ENCODE measurements around the gene OPN1MW3. TPM values are rescaled to one million over a fixed set of nuclear protein-coding genes. Genes with fewer than 3 reads are reported as not detected.
"Not testable (repeated sequence)": the region's sequence is repeated elsewhere in the genome, so short reads cannot be mapped to it uniquely, and the experiment has no call there.

Gene OPN1MW3
- total RNA-seq, 2 donors from 2014 or later, result not detected

GRCh38 chrX:154263072-154263471, 5.7 kb downstream of the OPN1MW3 start:
- WGBS, 2 experiments (ENCODE audit: insufficient coverage in 1 of 2, insufficient read length in 1 of 2), result no CpG with 5 or more reads among the region's 6 CpGs

GRCh38 chrX:154269245-154269644, 11.9 kb downstream of the OPN1MW3 start:
- WGBS, 2 experiments (ENCODE audit: insufficient coverage in 1 of 2, insufficient read length in 1 of 2), result no CpG with 5 or more reads among the region's 3 CpGs
- not testable (repeated sequence) for H3K27ac Mint-ChIP-seq; DNase-seq; H3K27me3 ChIP-seq (ENCODE audit: control insufficient read depth, insufficient read depth, low read length, poor library complexity, severe bottlenecking); H3K36me3 Mint-ChIP-seq (ENCODE audit: low read depth); H3K4me1 Mint-ChIP-seq; H3K9ac ChIP-seq (ENCODE audit: extremely low read depth, low read length, poor library complexity, severe bottlenecking); H3K4me3 ChIP-seq (ENCODE audit: low read length); H3K27ac ChIP-seq (ENCODE audit: low read depth, low read length); H3K4me3 Mint-ChIP-seq; H3K9me3 Mint-ChIP-seq; H3K27me3 Mint-ChIP-seq (ENCODE audit: insufficient read depth); H3K36me3 ChIP-seq (ENCODE audit: control insufficient read depth, insufficient read depth, low read length); H3K4me1 ChIP-seq (ENCODE audit: control insufficient read depth, insufficient read depth, low read length); H3K9me3 ChIP-seq (ENCODE audit: control insufficient read depth, low read length)

More at GRCh38 chrX:154263072-154263471, 5.7 kb downstream of the OPN1MW3 start:
- H3K9ac ChIP-seq (ENCODE audit: extremely low read depth, low read length, poor library complexity, severe bottlenecking); H3K9me3 Mint-ChIP-seq; H3K36me3 ChIP-seq (ENCODE audit: control insufficient read depth, insufficient read depth, low read length); H3K27me3 Mint-ChIP-seq (ENCODE audit: insufficient read depth); H3K9me3 ChIP-seq (ENCODE audit: control insufficient read depth, low read length); H3K4me1 Mint-ChIP-seq; DNase-seq; H3K4me3 ChIP-seq (ENCODE audit: low read length); H3K27me3 ChIP-seq (ENCODE audit: control insufficient read depth, insufficient read depth, low read length, poor library complexity, severe bottlenecking); H3K36me3 Mint-ChIP-seq (ENCODE audit: low read depth); H3K27ac Mint-ChIP-seq; H3K4me1 ChIP-seq (ENCODE audit: control insufficient read depth, insufficient read depth, low read length); H3K27ac ChIP-seq (ENCODE audit: low read depth, low read length); H3K4me3 Mint-ChIP-seq: not testable (repeated sequence)

GRCh38 chrX:154284489-154285338, 27.3 kb downstream of the OPN1MW3 start:
- no CpG with 5 or more reads among the region's 23 CpGs for WGBS, 2 experiments (ENCODE audit: insufficient coverage in 1 of 2, insufficient read length in 1 of 2)
- not testable (repeated sequence) for H3K36me3 Mint-ChIP-seq (ENCODE audit: low read depth); H3K27ac ChIP-seq (ENCODE audit: low read depth, low read length); H3K9ac ChIP-seq (ENCODE audit: extremely low read depth, low read length, poor library complexity, severe bottlenecking); H3K27me3 Mint-ChIP-seq (ENCODE audit: insufficient read depth); DNase-seq; H3K4me1 Mint-ChIP-seq; H3K27ac Mint-ChIP-seq; H3K4me1 ChIP-seq (ENCODE audit: control insufficient read depth, insufficient read depth, low read length); H3K36me3 ChIP-seq (ENCODE audit: control insufficient read depth, insufficient read depth, low read length); H3K4me3 ChIP-seq (ENCODE audit: low read length); H3K27me3 ChIP-seq (ENCODE audit: control insufficient read depth, insufficient read depth, low read length, poor library complexity, severe bottlenecking); H3K9me3 Mint-ChIP-seq; H3K4me3 Mint-ChIP-seq; H3K9me3 ChIP-seq (ENCODE audit: control insufficient read depth, low read length)

DNA sequence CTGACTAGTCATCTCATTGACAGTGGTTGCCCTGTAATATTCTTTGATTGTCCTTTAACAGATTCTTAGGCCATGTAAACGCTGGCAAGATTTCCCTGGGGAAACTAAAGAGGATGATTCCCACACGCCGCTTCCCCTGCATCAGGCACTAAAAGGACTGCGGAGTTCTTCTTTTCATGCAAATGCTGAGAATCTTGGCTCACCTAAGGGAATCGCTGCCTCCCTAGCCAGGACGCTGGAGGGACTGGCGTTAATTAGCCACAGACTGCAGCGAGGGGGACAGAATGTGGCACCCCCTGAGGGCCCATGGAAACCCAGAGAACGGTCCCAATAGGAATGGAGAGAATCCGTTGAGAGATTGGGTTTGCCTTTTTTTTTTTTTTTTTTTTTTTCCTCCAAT, 29.0 kb downstream of the OPN1MW3 start:
- not testable (repeated sequence) for H3K27me3 Mint-ChIP-seq (ENCODE audit: insufficient read depth); H3K36me3 Mint-ChIP-seq (ENCODE audit: low read depth); H3K9ac ChIP-seq (ENCODE audit: extremely low read depth, low read length, poor library complexity, severe bottlenecking); DNase-seq; H3K9me3 Mint-ChIP-seq; H3K4me1 Mint-ChIP-seq; H3K4me3 ChIP-seq (ENCODE audit: low read length); H3K4me3 Mint-ChIP-seq; H3K27ac Mint-ChIP-seq; H3K4me1 ChIP-seq (ENCODE audit: control insufficient read depth, insufficient read depth, low read length); H3K9me3 ChIP-seq (ENCODE audit: control insufficient read depth, low read length); H3K27me3 ChIP-seq (ENCODE audit: control insufficient read depth, insufficient read depth, low read length, poor library complexity, severe bottlenecking); H3K27ac ChIP-seq (ENCODE audit: low read depth, low read length); H3K36me3 ChIP-seq (ENCODE audit: control insufficient read depth, insufficient read depth, low read length)
- WGBS, 2 experiments (ENCODE audit: insufficient coverage in 1 of 2, insufficient read length in 1 of 2), result no CpG with 5 or more reads among the region's 10 CpGs

Measured in endodermal cell (in vitro differentiated cells).